Right atrium auricular region (tissue), 2 donors: ENCODE measurements around the gene PRLH. TPM values are rescaled to one million over a fixed set of nuclear protein-coding genes. Genes with fewer than 3 reads are reported as not detected.

ENCODE experiments used
- DNase-seq: peaks from one replicate; pipeline ENCODE4 v3.0.0-alpha.2; 2019; ENCODE audit warnings: low spot score
- H3K27ac ChIP-seq, 2 donors: fragments of 200-600 bp; sonication (generic); 1 replicate in 1 of 2; 2 replicates in 1 of 2; pipeline ENCODE4 v1.5.1; 2016 to 2019
- H3K27me3 ChIP-seq, 2 donors: fragments of 200-600 bp; sonication (generic); one replicate each; pipeline versions ENCODE4 v1.5.1 to v1.6.0; 2017 to 2019
- H3K36me3 ChIP-seq: fragments of 200-600 bp; sonication (generic); one replicate; pipeline ENCODE4 v1.5.1; 2016
- H3K4me1 ChIP-seq, 2 donors: fragments of 200-600 bp; sonication (generic); one replicate each; pipeline versions ENCODE4 v1.5.1 to v1.6.0; 2017 to 2019
- H3K4me3 ChIP-seq, 2 donors: fragments of 200-600 bp; sonication (generic); 1 replicate in 1 of 2; 2 replicates in 1 of 2; pipeline ENCODE4 v1.5.1; 2017 to 2019; ENCODE audit warnings: mild to moderate bottlenecking in 1 of 2, moderate library complexity in 1 of 2
- H3K9me3 ChIP-seq, 2 donors: fragments of 200-600 bp; sonication (generic); one replicate each; pipeline ENCODE4 v1.5.1; 2019
- CTCF ChIP-seq, 2 donors: fragments of 200-600 bp; sonication (generic); IDR thresholded peaks; one replicate each; pipeline ENCODE4 v1.5.1; 2019; ENCODE audit warnings: antibody characterized with exemption in 2 of 2
- total RNA-seq, 2 donors: library from RNA; depleted of rRNA; stranded (reverse); fragments of >200 nt; gene quantifications; one replicate each; pipeline ENCODE4 v1.1.0, GENCODE V29; 2016

PRLH gene
- total RNA-seq, 2 donors from 2014 or later = not detected

- Histone ChIP-seq H3K9me3 (no peaks in the 10 kb centered on the region), H3K4me1 (peaks cover 0 to 45% of the 10 kb centered on the region in 2 donors), H3K27ac (peak overlapping the region; percentile 81 to 89), H3K27me3 (no peaks in the 10 kb centered on the region), H3K4me3 (peak overlapping the region in 1 of 2 donors; percentile 23), H3K36me3 (no peaks in the 10 kb centered on the region)
- no peak for DNase-seq
- no peak for TF ChIP-seq CTCF (IDR thresholded peaks at IDR 0.05)
These were observed 33.2 kb downstream of the PRLH start for GRCh38 chr2:237599465-237600110.

- peak overlapping the region in 1 of 2 donors; percentile 23 for H3K4me3 ChIP-seq
- peak in 1 of 2 donors; percentile 64 for TF ChIP-seq CTCF (IDR thresholded peaks at IDR 0.05)
- no peaks in the 10 kb centered on the region for H3K27me3 ChIP-seq
- DNase-seq = peak; percentile 86
- peak overlapping the region; percentile 81 to 89 for H3K27ac ChIP-seq
- H3K9me3 ChIP-seq = no peaks in the 10 kb centered on the region
- H3K4me1 ChIP-seq = peaks cover 0 to 38% of the 10 kb centered on the region in 2 donors
- no peaks in the 10 kb centered on the region for H3K36me3 ChIP-seq
These were observed 34.0 kb downstream of the PRLH start for GRCh38 chr2:237600205-237600846.

GRCh38 chr2:237601453-237602116, 35.2 kb downstream of the PRLH start:
- no peak for DNase-seq

GRCh38 chr2:237602409-237602808, 36.0 kb downstream of the PRLH start:
- Histone ChIP-seq H3K9me3 (no peaks in the 10 kb centered on the region), H3K4me3 (no peak overlapping the region), H3K27me3 (no peaks in the 10 kb centered on the region), H3K27ac (no peak overlapping the region), H3K36me3 (no peaks in the 10 kb centered on the region), H3K4me1 (peaks cover 0 to 38% of the 10 kb centered on the region in 2 donors)
- no peak for TF ChIP-seq CTCF (IDR thresholded peaks at IDR 0.05)
- DNase-seq = no peak

More at GRCh38 chr2:237601453-237602116, 35.2 kb downstream of the PRLH start:
- Histone ChIP-seq H3K27me3 (no peaks in the 10 kb centered on the region), H3K4me3 (no peak overlapping the region), H3K36me3 (no peaks in the 10 kb centered on the region), H3K9me3 (no peaks in the 10 kb centered on the region), H3K27ac (peak overlapping the region; percentile 81 to 89), H3K4me1 (peaks cover 0 to 38% of the 10 kb centered on the region in 2 donors)
- peak in 1 of 2 donors; percentile 19 for TF ChIP-seq CTCF (IDR thresholded peaks at IDR 0.05)

GRCh38 chr2:237603049-237603717, 36.8 kb downstream of the PRLH start:
- DNase-seq = no peak
- peak overlapping the region; percentile 2 to 45 for H3K27ac ChIP-seq
- no peaks in the 10 kb centered on the region for H3K27me3 ChIP-seq
- H3K4me1 ChIP-seq = peaks cover 0 to 38% of the 10 kb centered on the region in 2 donors
- TF ChIP-seq CTCF (IDR thresholded peaks at IDR 0.05) = no peak
- H3K36me3 ChIP-seq = no peaks in the 10 kb centered on the region
- no peaks in the 10 kb centered on the region for H3K9me3 ChIP-seq
- no peak overlapping the region for H3K4me3 ChIP-seq
